WTC11 (cell line): ENCODE measurements around the gene BCL7C. TPM values are rescaled to one million over a fixed set of nuclear protein-coding genes. Genes with fewer than 3 reads are reported as not detected.

ENCODE experiments used
- ATAC-seq: fragments of 200-7000 bp; cut with Tn5 transposase; 2 replicates; pipeline ENCODE4 v1.10.0; 2021; ENCODE audit warnings: mild to moderate bottlenecking, moderate library complexity
- CTCF ChIA-PET: fragments of 300-600 bp; sonication (Branson Sonifier 250); formaldehyde crosslinking; loops from one replicate; lab custom pipeline; 2021; ENCODE audit warnings: antibody characterized with exemption; lab: Charles Lee
- POLR2A ChIA-PET: fragments of 350-600 bp; sonication (Branson Sonifier 250); formaldehyde crosslinking; loops from one replicate; lab custom pipeline; 2021; ENCODE audit warnings: antibody characterized with exemption; lab: Charles Lee
- DNase-seq: peaks from one replicate; pipeline ENCODE4 v3.0.0; 2021; ENCODE audit warnings: low spot score
- H3K27ac Mint-ChIP-seq: 2 replicates; pipeline ENCODE4 v1.8.0; 2021; ENCODE audit warnings: mixed read lengths
- H3K27me3 Mint-ChIP-seq: 2 replicates; pipeline ENCODE4 v1.8.0; 2021; ENCODE audit warnings: low read depth, mild to moderate bottlenecking, moderate library complexity, mixed read lengths
- H3K36me3 Mint-ChIP-seq: 2 replicates; pipeline ENCODE4 v1.8.0; 2021; ENCODE audit warnings: mixed read lengths
- H3K4me1 Mint-ChIP-seq: 2 replicates; pipeline ENCODE4 v1.8.0; 2022; ENCODE audit warnings: mixed read lengths
- H3K4me3 Mint-ChIP-seq: 2 replicates; pipeline ENCODE4 v1.8.0; 2021; ENCODE audit warnings: mild to moderate bottlenecking, moderate library complexity, mixed read lengths
- H3K9me3 Mint-ChIP-seq: 2 replicates; pipeline ENCODE4 v1.8.0; 2021; ENCODE audit warnings: mixed read lengths
- CTCF ChIP-seq: fragments of 200-600 bp; IDR thresholded peaks from 2 replicates; pipeline ENCODE4 v1.8.0; 2022; ENCODE audit warnings: antibody characterized with exemption
- E2F1 ChIP-seq: sonication (generic); formaldehyde crosslinking; IDR thresholded peaks from 2 replicates; pipeline ENCODE4 v1.8.0; 2022; ENCODE audit warnings: mild to moderate bottlenecking, missing genetic modification reagents
- GABPB1 ChIP-seq: sonication (generic); formaldehyde crosslinking; IDR thresholded peaks from 2 replicates; pipeline ENCODE4 v1.8.1; 2023; ENCODE audit warnings: mild to moderate bottlenecking, missing genetic modification reagents
- HMGXB4 ChIP-seq: sonication (generic); formaldehyde crosslinking; IDR thresholded peaks from 2 replicates; pipeline ENCODE4 v1.8.1; 2023; ENCODE audit warnings: mild to moderate bottlenecking, moderate library complexity, missing genetic modification reagents
- KAT7 ChIP-seq: sonication (generic); formaldehyde crosslinking; IDR thresholded peaks from 2 replicates; pipeline ENCODE4 v1.8.1; 2023; ENCODE audit warnings: missing genetic modification reagents, mild to moderate bottlenecking, borderline replicate concordance
- NFATC4 ChIP-seq: fragments of 250-450 bp; sonication (Bioruptor Pico); IDR thresholded peaks from 2 replicates; pipeline ENCODE4 v1.9.0; 2021; ENCODE audit warnings: mild to moderate bottlenecking
- NFE2L1 ChIP-seq: sonication (generic); formaldehyde crosslinking; IDR thresholded peaks from 2 replicates; pipeline ENCODE4 v1.8.1; 2023; ENCODE audit warnings: missing genetic modification reagents
- NFYB ChIP-seq: sonication (generic); formaldehyde crosslinking; conservative IDR thresholded peaks from 2 replicates; pipeline ENCODE4 v1.8.0; 2022; ENCODE audit warnings: low read depth, missing genetic modification reagents
- RORB ChIP-seq: fragments of 250-450 bp; sonication (Bioruptor Pico); IDR thresholded peaks from 2 replicates; pipeline ENCODE4 v1.9.0; 2021; ENCODE audit warnings: mild to moderate bottlenecking
- SMAD4 ChIP-seq: sonication (generic); formaldehyde crosslinking; IDR thresholded peaks from 2 replicates; pipeline ENCODE4 v1.8.0; 2022; ENCODE audit warnings: mild to moderate bottlenecking, missing genetic modification reagents
- ZBTB21 ChIP-seq: sonication (generic); formaldehyde crosslinking; IDR thresholded peaks from 2 replicates; pipeline ENCODE4 v1.8.1; 2023; ENCODE audit warnings: mild to moderate bottlenecking, missing genetic modification reagents, borderline replicate concordance
- ZNF121 ChIP-seq: sonication (generic); formaldehyde crosslinking; IDR thresholded peaks from 2 replicates; pipeline ENCODE4 v1.8.0; 2023; ENCODE audit warnings: missing genetic modification reagents
- ZNF138 ChIP-seq: sonication (generic); formaldehyde crosslinking; conservative IDR thresholded peaks from 2 replicates; pipeline ENCODE4 v1.8.1; 2022; ENCODE audit warnings: mild to moderate bottlenecking, moderate library complexity, missing genetic modification reagents
- ZNF396 ChIP-seq: fragments of 250-450 bp; sonication (Bioruptor Pico); IDR thresholded peaks from 2 replicates; pipeline ENCODE4 v1.8.0; 2021; ENCODE audit warnings: mild to moderate bottlenecking, moderate library complexity, borderline replicate concordance
- ZNF423 ChIP-seq: fragments of 250-450 bp; sonication (Bioruptor Pico); IDR thresholded peaks from 2 replicates; pipeline ENCODE4 v2.1.2; 2022; ENCODE audit warnings: mild to moderate bottlenecking, moderate library complexity
- total RNA-seq: library from RNA; stranded (reverse); gene quantifications from 3 replicates; pipeline ENCODE4 v1.2.3, GENCODE V29; 2021
- TF ChIP-seq, protein P1 (sequence below): sonication (generic); formaldehyde crosslinking; conservative IDR thresholded peaks from 2 replicates; pipeline ENCODE4 v1.8.1; 2023; ENCODE audit warnings: mild to moderate bottlenecking, low read depth, missing genetic modification reagents, moderate library complexity
- TF ChIP-seq, protein P2 (sequence below): sonication (generic); formaldehyde crosslinking; IDR thresholded peaks from 2 replicates; pipeline ENCODE4 v1.8.1; 2022; ENCODE audit warnings: low read depth, mild to moderate bottlenecking, moderate library complexity, missing genetic modification reagents, borderline replicate concordance
- TF ChIP-seq, protein P3 (sequence below): sonication (generic); formaldehyde crosslinking; IDR thresholded peaks from 2 replicates; pipeline ENCODE4 v1.8.1; 2023; ENCODE audit warnings: mild to moderate bottlenecking, missing genetic modification reagents
- TF ChIP-seq, protein P4 (sequence below): sonication (generic); formaldehyde crosslinking; IDR thresholded peaks from 2 replicates; pipeline ENCODE4 v1.8.1; 2023; ENCODE audit warnings: mild to moderate bottlenecking, missing genetic modification reagents, moderate library complexity

The BCL7C gene
- total RNA-seq, 1 experiment from 2014 or later, result 18.3 TPM

- H3K4me1 Mint-ChIP-seq, result no peaks in the 10 kb centered on the region; the same call in 1 of the 2 replicates
- no peak overlapping the region for H3K4me3 Mint-ChIP-seq
- H3K27ac Mint-ChIP-seq, result no peak overlapping the region
- TF ChIP-seq, protein P1, sequence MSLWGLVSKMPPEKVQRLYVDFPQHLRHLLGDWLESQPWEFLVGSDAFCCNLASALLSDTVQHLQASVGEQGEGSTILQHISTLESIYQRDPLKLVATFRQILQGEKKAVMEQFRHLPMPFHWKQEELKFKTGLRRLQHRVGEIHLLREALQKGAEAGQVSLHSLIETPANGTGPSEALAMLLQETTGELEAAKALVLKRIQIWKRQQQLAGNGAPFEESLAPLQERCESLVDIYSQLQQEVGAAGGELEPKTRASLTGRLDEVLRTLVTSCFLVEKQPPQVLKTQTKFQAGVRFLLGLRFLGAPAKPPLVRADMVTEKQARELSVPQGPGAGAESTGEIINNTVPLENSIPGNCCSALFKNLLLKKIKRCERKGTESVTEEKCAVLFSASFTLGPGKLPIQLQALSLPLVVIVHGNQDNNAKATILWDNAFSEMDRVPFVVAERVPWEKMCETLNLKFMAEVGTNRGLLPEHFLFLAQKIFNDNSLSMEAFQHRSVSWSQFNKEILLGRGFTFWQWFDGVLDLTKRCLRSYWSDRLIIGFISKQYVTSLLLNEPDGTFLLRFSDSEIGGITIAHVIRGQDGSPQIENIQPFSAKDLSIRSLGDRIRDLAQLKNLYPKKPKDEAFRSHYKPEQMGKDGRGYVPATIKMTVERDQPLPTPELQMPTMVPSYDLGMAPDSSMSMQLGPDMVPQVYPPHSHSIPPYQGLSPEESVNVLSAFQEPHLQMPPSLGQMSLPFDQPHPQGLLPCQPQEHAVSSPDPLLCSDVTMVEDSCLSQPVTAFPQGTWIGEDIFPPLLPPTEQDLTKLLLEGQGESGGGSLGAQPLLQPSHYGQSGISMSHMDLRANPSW (CRISPR knock-in tag), result no peak
- no peak for TF ChIP-seq KAT7 (CRISPR knock-in tag)
- TF ChIP-seq SMAD4 (CRISPR knock-in tag), result no peak
- no peak for TF ChIP-seq ZNF121 (CRISPR knock-in tag)
- TF ChIP-seq ZNF423, result no peak
- TF ChIP-seq ZNF396, result no peak
- no peak for TF ChIP-seq CTCF
- TF ChIP-seq ZNF138 (CRISPR knock-in tag), result no peak
- TF ChIP-seq NFE2L1 (CRISPR knock-in tag), result no peak
- no peak for TF ChIP-seq NFATC4 (CRISPR knock-in tag)
- ATAC-seq, result no peak
- CTCF ChIA-PET, result interaction anchor here (0.7 kb wide), 1 partner anchor 29 kb away, joined by 3 read pairs; no protein-coding TSS in a partner anchor
- H3K36me3 Mint-ChIP-seq, result no peaks in the 10 kb centered on the region
- peaks cover 29% of the 10 kb centered on the region for H3K27me3 Mint-ChIP-seq
- POLR2A ChIA-PET, result no interaction called here
- DNase-seq, result no peak
- H3K9me3 Mint-ChIP-seq, result no peaks in the 10 kb centered on the region
These were observed 43.6 kb downstream of the BCL7C start for GRCh38 chr16:30850246-30850645.

DNA sequence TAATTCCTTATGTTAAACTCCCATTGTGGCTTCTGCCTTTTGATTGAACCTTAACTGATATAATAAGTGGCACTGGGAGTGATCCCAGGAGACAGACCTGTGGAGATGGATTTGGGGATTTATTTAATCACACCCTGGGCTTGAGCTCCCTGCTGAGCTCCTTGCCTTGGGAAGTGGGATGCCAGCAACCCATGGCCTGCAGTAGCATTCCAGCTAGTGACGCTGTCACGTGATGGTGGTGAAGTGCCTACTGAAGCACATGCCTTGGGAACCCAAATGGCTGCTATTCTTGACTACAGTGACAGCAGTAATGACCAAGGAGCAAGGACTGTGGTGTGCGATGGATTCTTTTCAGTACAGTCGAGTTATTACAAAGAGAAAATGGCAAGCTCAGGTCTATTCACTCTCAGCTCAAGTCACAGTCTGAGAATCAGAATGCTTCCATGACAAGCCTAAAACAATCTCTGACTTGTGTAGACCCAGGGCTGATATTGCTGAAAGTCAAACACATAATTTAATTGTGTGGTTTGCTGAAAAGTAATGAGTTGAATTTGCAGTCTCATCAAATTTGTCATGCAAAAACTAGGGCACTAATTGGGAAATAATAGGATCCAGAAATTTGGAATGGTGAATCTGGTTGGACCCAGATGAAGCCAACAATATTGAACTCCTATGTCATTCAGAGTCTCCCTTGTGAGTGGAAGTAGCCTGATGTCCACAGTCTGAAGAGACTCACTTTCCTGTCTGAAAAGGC is 47.1 kb downstream of the BCL7C start:
- peaks cover 5% of the 10 kb centered on the region for H3K9me3 Mint-ChIP-seq
- H3K27me3 Mint-ChIP-seq, result peaks cover 24% of the 10 kb centered on the region
- DNase-seq (no peak), ATAC-seq (no peak)
- CTCF ChIA-PET, result interaction anchor here (0.9 to 4.4 kb wide), 6 partner anchors 9 to 96 kb away, joined by 3 to 95 read pairs (median 26); no protein-coding TSS in a partner anchor
- POLR2A ChIA-PET, result interaction anchor here (0.6 to 1.5 kb wide), 2 partner anchors 9 to 71 kb away, joined by 3 to 5 read pairs; no protein-coding TSS in a partner anchor
- peaks cover 4% of the 10 kb centered on the region for H3K36me3 Mint-ChIP-seq
- H3K4me1 Mint-ChIP-seq, result peaks cover 4% of the 10 kb centered on the region
- no peak overlapping the region for H3K4me3 Mint-ChIP-seq
- no peak overlapping the region for H3K27ac Mint-ChIP-seq
- TF ChIP-seq GABPB1 (CRISPR knock-in tag) (no peak), E2F1 (CRISPR knock-in tag) (no peak), NFYB (no peak), HMGXB4 (no peak), ZBTB21 (CRISPR knock-in tag) (no peak), NFE2L1 (CRISPR knock-in tag) (no peak), CTCF (no peak), RORB (CRISPR knock-in tag) (no peak)
- TF ChIP-seq, protein P2, sequence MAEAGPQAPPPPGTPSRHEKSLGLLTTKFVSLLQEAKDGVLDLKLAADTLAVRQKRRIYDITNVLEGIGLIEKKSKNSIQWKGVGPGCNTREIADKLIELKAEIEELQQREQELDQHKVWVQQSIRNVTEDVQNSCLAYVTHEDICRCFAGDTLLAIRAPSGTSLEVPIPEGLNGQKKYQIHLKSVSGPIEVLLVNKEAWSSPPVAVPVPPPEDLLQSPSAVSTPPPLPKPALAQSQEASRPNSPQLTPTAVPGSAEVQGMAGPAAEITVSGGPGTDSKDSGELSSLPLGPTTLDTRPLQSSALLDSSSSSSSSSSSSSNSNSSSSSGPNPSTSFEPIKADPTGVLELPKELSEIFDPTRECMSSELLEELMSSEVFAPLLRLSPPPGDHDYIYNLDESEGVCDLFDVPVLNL, result no peak
- TF ChIP-seq, protein P3, sequence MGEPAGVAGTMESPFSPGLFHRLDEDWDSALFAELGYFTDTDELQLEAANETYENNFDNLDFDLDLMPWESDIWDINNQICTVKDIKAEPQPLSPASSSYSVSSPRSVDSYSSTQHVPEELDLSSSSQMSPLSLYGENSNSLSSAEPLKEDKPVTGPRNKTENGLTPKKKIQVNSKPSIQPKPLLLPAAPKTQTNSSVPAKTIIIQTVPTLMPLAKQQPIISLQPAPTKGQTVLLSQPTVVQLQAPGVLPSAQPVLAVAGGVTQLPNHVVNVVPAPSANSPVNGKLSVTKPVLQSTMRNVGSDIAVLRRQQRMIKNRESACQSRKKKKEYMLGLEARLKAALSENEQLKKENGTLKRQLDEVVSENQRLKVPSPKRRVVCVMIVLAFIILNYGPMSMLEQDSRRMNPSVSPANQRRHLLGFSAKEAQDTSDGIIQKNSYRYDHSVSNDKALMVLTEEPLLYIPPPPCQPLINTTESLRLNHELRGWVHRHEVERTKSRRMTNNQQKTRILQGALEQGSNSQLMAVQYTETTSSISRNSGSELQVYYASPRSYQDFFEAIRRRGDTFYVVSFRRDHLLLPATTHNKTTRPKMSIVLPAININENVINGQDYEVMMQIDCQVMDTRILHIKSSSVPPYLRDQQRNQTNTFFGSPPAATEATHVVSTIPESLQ (CRISPR knock-in tag), result no peak
- TF ChIP-seq, protein P4, sequence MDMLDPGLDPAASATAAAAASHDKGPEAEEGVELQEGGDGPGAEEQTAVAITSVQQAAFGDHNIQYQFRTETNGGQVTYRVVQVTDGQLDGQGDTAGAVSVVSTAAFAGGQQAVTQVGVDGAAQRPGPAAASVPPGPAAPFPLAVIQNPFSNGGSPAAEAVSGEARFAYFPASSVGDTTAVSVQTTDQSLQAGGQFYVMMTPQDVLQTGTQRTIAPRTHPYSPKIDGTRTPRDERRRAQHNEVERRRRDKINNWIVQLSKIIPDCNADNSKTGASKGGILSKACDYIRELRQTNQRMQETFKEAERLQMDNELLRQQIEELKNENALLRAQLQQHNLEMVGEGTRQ (CRISPR knock-in tag), result peak; percentile 56
